Kidney (tissue), 14 donors: Measurements from ENCODE around the gene LMAN2. TPM values are rescaled to one million over a fixed set of nuclear protein-coding genes. Genes with fewer than 3 reads are reported as not detected.

Source experiments
- DNase-seq, 5 donors: peaks; one replicate each; pipeline ENCODE4 v3.0.0-alpha.2; 2013 to 2020
- FAIRE-seq: peaks from 2 replicates; lab custom pipeline; 2012; peaks lifted over from hg19 to GRCh38; lab: Jason Lieb, UNC
- H3K27ac ChIP-seq, 2 donors: one replicate each; pipeline ENCODE4 v1.7.0; 2013; ENCODE audit warnings: low read depth in 2 of 2, low read length in 2 of 2, inconsistent platforms in 1 of 2
- H3K27me3 ChIP-seq: one replicate; pipeline ENCODE4 v1.7.1; 2013; ENCODE audit warnings: low read length, inconsistent platforms; ENCODE audit not compliant: control insufficient read depth, insufficient read depth
- H3K36me3 ChIP-seq, 3 donors: one replicate each; pipeline versions ENCODE4 v1.7.0 to v1.7.1; 2013; ENCODE audit warnings: low read length in 3 of 3, control low read depth in 1 of 3, inconsistent platforms in 1 of 3; ENCODE audit not compliant: insufficient read depth in 3 of 3, control insufficient read depth in 2 of 3
- H3K4me1 ChIP-seq, 3 donors: one replicate each; pipeline versions ENCODE4 v1.7.0 to v1.7.1; 2013; ENCODE audit warnings: low read length in 3 of 3, inconsistent platforms in 1 of 3, low read depth in 1 of 3; ENCODE audit not compliant: control insufficient read depth in 2 of 3, insufficient read depth in 2 of 3
- H3K4me3 ChIP-seq, 3 donors: one replicate each; pipeline versions ENCODE4 v1.7.0 to v1.8.1; 2013; ENCODE audit warnings: low read length in 3 of 3, control low read depth in 1 of 3, inconsistent platforms in 1 of 3
- H3K9ac ChIP-seq, 3 donors: one replicate each; pipeline versions ENCODE4 v1.7.0 to v1.7.1; 2013; ENCODE audit warnings: low read length in 3 of 3, control low read depth in 1 of 3, inconsistent platforms in 1 of 3
- H3K9me3 ChIP-seq, 3 donors: one replicate each; pipeline versions ENCODE4 v1.7.0 to v1.7.1; 2013; ENCODE audit warnings: low read length in 3 of 3, control low read depth in 1 of 3, inconsistent platforms in 1 of 3; ENCODE audit not compliant: control insufficient read depth in 2 of 3, insufficient read depth in 1 of 3
- CTCF ChIP-seq: IDR thresholded peaks from 3 replicates; pipeline ENCODE4 v1.5.1; 2012; ENCODE audit warnings: mild to moderate bottlenecking, moderate library complexity, borderline replicate concordance; ENCODE audit not compliant: insufficient read depth; ENCODE audit errors: extremely low read depth
- intact Hi-C: fragments of 100-400 bp; cut with DNase I; formaldehyde crosslinking; loops from one replicate; pipeline ENCODE4 v1.11.1; 2022
- polyA plus RNA-seq: library from polyadenylated mRNA; stranded (reverse); fragments of 350-450 nt; fragmentation: Illumina TruSeq; extraction: RNeasy Lipid Tissue Mini Kit (QIAGEN cat#74804); gene quantifications from one replicate; pipeline ENCODE4 v1.2.3, GENCODE V29; 2014; ENCODE audit warnings: low read depth, low replicate concordance; ENCODE audit not compliant: insufficient read depth
- total RNA-seq: library from RNA; stranded (reverse); fragmentation: NEBNext Ultra II Directional; extraction: Animal tissue kit (Norgen Biotek cat#: 25700); gene quantifications from one replicate; pipeline ENCODE4 v1.2.1, GENCODE V29; 2021
- donor health status: control.
- donor health status: control.
- donor health status: control.
- donor health status: control.
- donor health status: control.
- donor health status: DM: yes; HTN: yes; CAD: no.
- donor health status: Normal renal cell carcinoma (clear cell type).

LMAN2 gene
- total and polyA plus RNA-seq, 2 donors from 2014 or later = 137 to 190 TPM

- Histone ChIP-seq H3K9me3 (no peaks in the 10 kb centered on the region), H3K27me3 (no peaks in the 10 kb centered on the region), H3K9ac (peak overlapping the region; percentile 30 to 71 (median 67)), H3K27ac (peak overlapping the region; percentile 23 to 76), H3K4me1 (peaks cover 0 to 29% (median 4%) of the 10 kb centered on the region in 3 donors), H3K4me3 (peak overlapping the region; percentile 80 to 83 (median 83)), H3K36me3 (peaks cover 0 to 27% (median 13%) of the 10 kb centered on the region in 3 donors)
- FAIRE-seq (no peak), DNase-seq (no peak)
- intact Hi-C loops = no loop called here
- no peak for TF ChIP-seq CTCF
Observed at GRCh38 chr5:177303925-177304391, 47.5 kb downstream of the LMAN2 start.

GRCh38 chr5:177303121-177303924, 48.1 kb downstream of the LMAN2 start, which contains the start of the genes PRELID1 and RAB24:
PRELID1 (plus strand) TSS chr5:177303799; CDS start chr5:177303986, 187 bp downstream.
RAB24 (minus strand) TSS chr5:177303719; CDS start chr5:177303288, 431 bp downstream.
- Histone ChIP-seq H3K9ac (peak within 1 kb of the TSS; percentile 63 to 71 (median 67)), H3K27ac (peak within 1 kb of the TSS; percentile 76 to 80), H3K36me3 (peaks cover 0 to 27% (median 13%) of the 10 kb centered on the region in 3 donors), H3K4me3 (peak within 1 kb of the TSS; percentile 80 to 84 (median 83)), H3K9me3 (no peaks in the 10 kb centered on the region), H3K4me1 (peaks cover 0 to 29% (median 4%) of the 10 kb centered on the region in 3 donors), H3K27me3 (no peaks in the 10 kb centered on the region)
- intact Hi-C loops = no loop called here
- peak; percentile 89 to 96 (median 93) for DNase-seq
- FAIRE-seq = no peak
- TF ChIP-seq CTCF = peak; percentile 36

- H3K9ac ChIP-seq = peak overlapping the region; percentile 46 to 60 (median 53)
- intact Hi-C loops = no loop called here
- H3K27me3 ChIP-seq = no peaks in the 10 kb centered on the region
- DNase-seq = no peak
- H3K9me3 ChIP-seq = no peaks in the 10 kb centered on the region
- FAIRE-seq = no peak
- H3K4me3 ChIP-seq = peak overlapping the region; percentile 68 to 84 (median 80)
- TF ChIP-seq CTCF = peak; percentile 3
- peak overlapping the region; percentile 76 to 80 for H3K27ac ChIP-seq
- H3K36me3 ChIP-seq = peaks cover 0 to 31% (median 13%) of the 10 kb centered on the region in 3 donors
- peaks cover 0 to 29% (median 4%) of the 10 kb centered on the region in 3 donors for H3K4me1 ChIP-seq
Observed at GRCh38 chr5:177302354-177303110, 48.9 kb downstream of the LMAN2 start.
